ENCODE measurements around the gene NDEL1.

NDEL1 gene

GRCh38 chr17:8500609-8501008 is 64.9 kb downstream of the NDEL1 start:
- peaks cover 28 to 45% of the 10 kb centered on the region in 2 donors for H3K36me3 ChIP-seq (ENCODE audit: control insufficient read depth in 2 of 2, insufficient read depth in 2 of 2, low read length in 2 of 2)
- no peak overlapping the region for H3K27ac ChIP-seq (ENCODE audit: low read length)
- no peaks in the 10 kb centered on the region for H3K9me3 ChIP-seq (ENCODE audit: control insufficient read depth in 2 of 2, low read length in 2 of 2)
- no peak overlapping the region for H3K4me3 ChIP-seq (ENCODE audit: low read length in 2 of 2)
- no peak overlapping the region for H3K9ac ChIP-seq (ENCODE audit: low read length in 2 of 2)
- H3K27me3 ChIP-seq (ENCODE audit: control insufficient read depth in 1 of 2, insufficient read depth in 2 of 2, low read length in 2 of 2) = no peaks in the 10 kb centered on the region
- no peaks in the 10 kb centered on the region for H3K4me1 ChIP-seq (ENCODE audit: control insufficient read depth, insufficient read depth, low read length)

- Histone ChIP-seq H3K36me3 (ENCODE audit: control insufficient read depth in 2 of 2, insufficient read depth in 2 of 2, low read length in 2 of 2) (peaks cover 24 to 45% of the 10 kb centered on the region in 2 donors), H3K27me3 (ENCODE audit: control insufficient read depth in 1 of 2, insufficient read depth in 2 of 2, low read length in 2 of 2) (no peaks in the 10 kb centered on the region), H3K4me1 (ENCODE audit: control insufficient read depth, insufficient read depth, low read length) (no peaks in the 10 kb centered on the region), H3K4me3 (ENCODE audit: low read length in 2 of 2) (no peak overlapping the region), H3K9ac (ENCODE audit: low read length in 2 of 2) (no peak overlapping the region), H3K9me3 (ENCODE audit: control insufficient read depth in 2 of 2, low read length in 2 of 2) (no peaks in the 10 kb centered on the region), H3K27ac (ENCODE audit: low read length) (no peak overlapping the region)
Observed at GRCh38 chr17:8502126-8502525, 66.4 kb downstream of the NDEL1 start.

- Histone ChIP-seq H3K9me3 (ENCODE audit: control insufficient read depth in 2 of 2, low read length in 2 of 2) (no peaks in the 10 kb centered on the region), H3K4me3 (ENCODE audit: low read length in 2 of 2) (no peak overlapping the region), H3K27ac (ENCODE audit: low read length) (peak overlapping the region; percentile 6), H3K9ac (ENCODE audit: low read length in 2 of 2) (no peak overlapping the region), H3K27me3 (ENCODE audit: control insufficient read depth in 1 of 2, insufficient read depth in 2 of 2, low read length in 2 of 2) (no peaks in the 10 kb centered on the region), H3K36me3 (ENCODE audit: control insufficient read depth in 2 of 2, insufficient read depth in 2 of 2, low read length in 2 of 2) (peaks cover 23 to 52% of the 10 kb centered on the region in 2 donors), H3K4me1 (ENCODE audit: control insufficient read depth, insufficient read depth, low read length) (no peaks in the 10 kb centered on the region)
Observed at GRCh38 chr17:8503368-8503767, 67.7 kb downstream of the NDEL1 start.

- Histone ChIP-seq H3K27me3 (ENCODE audit: control insufficient read depth in 1 of 2, insufficient read depth in 2 of 2, low read length in 2 of 2) (no peaks in the 10 kb centered on the region), H3K4me3 (ENCODE audit: low read length in 2 of 2) (no peak overlapping the region), H3K4me1 (ENCODE audit: control insufficient read depth, insufficient read depth, low read length) (no peaks in the 10 kb centered on the region), H3K27ac (ENCODE audit: low read length) (peak overlapping the region; percentile 6), H3K9ac (ENCODE audit: low read length in 2 of 2) (no peak overlapping the region), H3K9me3 (ENCODE audit: control insufficient read depth in 2 of 2, low read length in 2 of 2) (no peaks in the 10 kb centered on the region), H3K36me3 (ENCODE audit: control insufficient read depth in 2 of 2, insufficient read depth in 2 of 2, low read length in 2 of 2) (peaks cover 27 to 55% of the 10 kb centered on the region in 2 donors)
Observed at GRCh38 chr17:8503807-8504206, 68.1 kb downstream of the NDEL1 start.

GRCh38 chr17:8504460-8505207 is 69.0 kb downstream of the NDEL1 start:
- H3K27me3 ChIP-seq (ENCODE audit: control insufficient read depth in 1 of 2, insufficient read depth in 2 of 2, low read length in 2 of 2) = no peaks in the 10 kb centered on the region
- no peak overlapping the region for H3K9ac ChIP-seq (ENCODE audit: low read length in 2 of 2)
- H3K4me1 ChIP-seq (ENCODE audit: control insufficient read depth, insufficient read depth, low read length) = no peaks in the 10 kb centered on the region
- H3K4me3 ChIP-seq (ENCODE audit: low read length in 2 of 2) = no peak overlapping the region
- no peaks in the 10 kb centered on the region for H3K9me3 ChIP-seq (ENCODE audit: control insufficient read depth in 2 of 2, low read length in 2 of 2)
- H3K36me3 ChIP-seq (ENCODE audit: control insufficient read depth in 2 of 2, insufficient read depth in 2 of 2, low read length in 2 of 2) = peaks cover 26 to 52% of the 10 kb centered on the region in 2 donors
- H3K27ac ChIP-seq (ENCODE audit: low read length) = no peak overlapping the region

- Histone ChIP-seq H3K9me3 (ENCODE audit: control insufficient read depth in 2 of 2, low read length in 2 of 2) (no peaks in the 10 kb centered on the region), H3K9ac (ENCODE audit: low read length in 2 of 2) (no peak overlapping the region), H3K4me3 (ENCODE audit: low read length in 2 of 2) (no peak overlapping the region), H3K36me3 (ENCODE audit: control insufficient read depth in 2 of 2, insufficient read depth in 2 of 2, low read length in 2 of 2) (peaks cover 15 to 43% of the 10 kb centered on the region in 2 donors), H3K4me1 (ENCODE audit: control insufficient read depth, insufficient read depth, low read length) (no peaks in the 10 kb centered on the region), H3K27ac (ENCODE audit: low read length) (no peak overlapping the region), H3K27me3 (ENCODE audit: control insufficient read depth in 1 of 2, insufficient read depth in 2 of 2, low read length in 2 of 2) (no peaks in the 10 kb centered on the region)
Observed at GRCh38 chr17:8506145-8506544, 70.5 kb downstream of the NDEL1 start.

GRCh38 chr17:8514801-8515200 is 79.1 kb downstream of the NDEL1 start:
- H3K9ac ChIP-seq (ENCODE audit: low read length in 2 of 2) = no peak overlapping the region
- H3K36me3 ChIP-seq (ENCODE audit: control insufficient read depth in 2 of 2, insufficient read depth in 2 of 2, low read length in 2 of 2) = peaks cover 26 to 38% of the 10 kb centered on the region in 2 donors
- no peaks in the 10 kb centered on the region for H3K27me3 ChIP-seq (ENCODE audit: control insufficient read depth in 1 of 2, insufficient read depth in 2 of 2, low read length in 2 of 2)

More at GRCh38 chr17:8514801-8515200, 79.1 kb downstream of the NDEL1 start:
- no peak overlapping the region for H3K4me3 ChIP-seq (ENCODE audit: low read length in 2 of 2)
- H3K27ac ChIP-seq (ENCODE audit: low read length) = no peak overlapping the region
- H3K4me1 ChIP-seq (ENCODE audit: control insufficient read depth, insufficient read depth, low read length) = no peaks in the 10 kb centered on the region
- no peaks in the 10 kb centered on the region for H3K9me3 ChIP-seq (ENCODE audit: control insufficient read depth in 2 of 2, low read length in 2 of 2)
